ENCODE measurements around the gene L3MBTL2.

DNA sequence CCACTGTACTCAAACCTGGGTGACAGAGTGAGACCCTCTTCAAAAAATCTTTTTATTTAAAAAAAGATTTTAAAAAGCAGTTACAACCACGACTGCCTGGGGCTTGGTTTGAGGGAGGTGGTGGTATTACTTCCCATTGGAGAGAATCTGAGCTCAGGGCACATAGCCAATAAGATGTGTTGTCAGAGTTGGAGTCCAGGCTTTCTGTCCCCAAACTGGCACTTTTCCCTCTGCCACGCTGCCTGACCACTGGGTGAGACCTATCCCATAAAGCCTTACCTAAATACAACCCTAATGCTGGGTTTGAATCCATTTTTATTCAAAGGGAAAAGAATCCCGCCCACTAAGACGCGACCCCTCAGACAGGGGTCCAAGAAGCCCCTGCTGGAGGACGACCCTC lies 24.1 kb downstream of the L3MBTL2 start:
- TF ChIP-seq, protein P1, sequence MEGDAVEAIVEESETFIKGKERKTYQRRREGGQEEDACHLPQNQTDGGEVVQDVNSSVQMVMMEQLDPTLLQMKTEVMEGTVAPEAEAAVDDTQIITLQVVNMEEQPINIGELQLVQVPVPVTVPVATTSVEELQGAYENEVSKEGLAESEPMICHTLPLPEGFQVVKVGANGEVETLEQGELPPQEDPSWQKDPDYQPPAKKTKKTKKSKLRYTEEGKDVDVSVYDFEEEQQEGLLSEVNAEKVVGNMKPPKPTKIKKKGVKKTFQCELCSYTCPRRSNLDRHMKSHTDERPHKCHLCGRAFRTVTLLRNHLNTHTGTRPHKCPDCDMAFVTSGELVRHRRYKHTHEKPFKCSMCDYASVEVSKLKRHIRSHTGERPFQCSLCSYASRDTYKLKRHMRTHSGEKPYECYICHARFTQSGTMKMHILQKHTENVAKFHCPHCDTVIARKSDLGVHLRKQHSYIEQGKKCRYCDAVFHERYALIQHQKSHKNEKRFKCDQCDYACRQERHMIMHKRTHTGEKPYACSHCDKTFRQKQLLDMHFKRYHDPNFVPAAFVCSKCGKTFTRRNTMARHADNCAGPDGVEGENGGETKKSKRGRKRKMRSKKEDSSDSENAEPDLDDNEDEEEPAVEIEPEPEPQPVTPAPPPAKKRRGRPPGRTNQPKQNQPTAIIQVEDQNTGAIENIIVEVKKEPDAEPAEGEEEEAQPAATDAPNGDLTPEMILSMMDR (IDR thresholded peaks at IDR 0.05 in 2 of 3, conservative IDR thresholded peaks at IDR 0.05 in 1 of 3; ENCODE audit: borderline replicate concordance in 1 of 3, insufficient read depth in 1 of 3, low read depth in 2 of 3, low read length in 2 of 3) = no peak
- TF ChIP-seq POLR2AphosphoS5 (IDR thresholded peaks at IDR 0.05; ENCODE audit: low read depth, low read length) (no peak), EGR1 (IDR thresholded peaks at IDR 0.05; ENCODE audit: low read depth) (no peak), POLR2A (IDR thresholded peaks at IDR 0.05; ENCODE audit: borderline replicate concordance, extremely low read depth, insufficient read depth, insufficient read length) (no peak), EZH2phosphoT487 (IDR thresholded peaks at IDR 0.05; ENCODE audit: borderline replicate concordance) (no peak), SIN3A (IDR thresholded peaks at IDR 0.05; ENCODE audit: low read depth) (no peak), TCF7L2 (IDR thresholded peaks at IDR 0.05; ENCODE audit: borderline replicate concordance, extremely low read depth, insufficient read depth, insufficient read length) (no peak), JUND (IDR thresholded peaks at IDR 0.05) (no peak), EZH2 (IDR thresholded peaks at IDR 0.05) (no peak), RAD21 (IDR thresholded peaks at IDR 0.05; ENCODE audit: low read depth) (no peak), ZNF274 (IDR thresholded peaks at IDR 0.05; ENCODE audit: low read depth, low read length) (no peak), CEBPB (IDR thresholded peaks at IDR 0.05; ENCODE audit: low read depth) (no peak)
- TF ChIP-seq, protein P2, sequence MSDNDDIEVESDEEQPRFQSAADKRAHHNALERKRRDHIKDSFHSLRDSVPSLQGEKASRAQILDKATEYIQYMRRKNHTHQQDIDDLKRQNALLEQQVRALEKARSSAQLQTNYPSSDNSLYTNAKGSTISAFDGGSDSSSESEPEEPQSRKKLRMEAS (IDR thresholded peaks at IDR 0.05) = no peak
- TF ChIP-seq, protein P3, sequence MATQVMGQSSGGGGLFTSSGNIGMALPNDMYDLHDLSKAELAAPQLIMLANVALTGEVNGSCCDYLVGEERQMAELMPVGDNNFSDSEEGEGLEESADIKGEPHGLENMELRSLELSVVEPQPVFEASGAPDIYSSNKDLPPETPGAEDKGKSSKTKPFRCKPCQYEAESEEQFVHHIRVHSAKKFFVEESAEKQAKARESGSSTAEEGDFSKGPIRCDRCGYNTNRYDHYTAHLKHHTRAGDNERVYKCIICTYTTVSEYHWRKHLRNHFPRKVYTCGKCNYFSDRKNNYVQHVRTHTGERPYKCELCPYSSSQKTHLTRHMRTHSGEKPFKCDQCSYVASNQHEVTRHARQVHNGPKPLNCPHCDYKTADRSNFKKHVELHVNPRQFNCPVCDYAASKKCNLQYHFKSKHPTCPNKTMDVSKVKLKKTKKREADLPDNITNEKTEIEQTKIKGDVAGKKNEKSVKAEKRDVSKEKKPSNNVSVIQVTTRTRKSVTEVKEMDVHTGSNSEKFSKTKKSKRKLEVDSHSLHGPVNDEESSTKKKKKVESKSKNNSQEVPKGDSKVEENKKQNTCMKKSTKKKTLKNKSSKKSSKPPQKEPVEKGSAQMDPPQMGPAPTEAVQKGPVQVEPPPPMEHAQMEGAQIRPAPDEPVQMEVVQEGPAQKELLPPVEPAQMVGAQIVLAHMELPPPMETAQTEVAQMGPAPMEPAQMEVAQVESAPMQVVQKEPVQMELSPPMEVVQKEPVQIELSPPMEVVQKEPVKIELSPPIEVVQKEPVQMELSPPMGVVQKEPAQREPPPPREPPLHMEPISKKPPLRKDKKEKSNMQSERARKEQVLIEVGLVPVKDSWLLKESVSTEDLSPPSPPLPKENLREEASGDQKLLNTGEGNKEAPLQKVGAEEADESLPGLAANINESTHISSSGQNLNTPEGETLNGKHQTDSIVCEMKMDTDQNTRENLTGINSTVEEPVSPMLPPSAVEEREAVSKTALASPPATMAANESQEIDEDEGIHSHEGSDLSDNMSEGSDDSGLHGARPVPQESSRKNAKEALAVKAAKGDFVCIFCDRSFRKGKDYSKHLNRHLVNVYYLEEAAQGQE (IDR thresholded peaks at IDR 0.05; ENCODE audit: low read depth) = no peak

All from HCT116 (cell line).